Body of pancreas (tissue), 4 donors: ENCODE data around the gene C3orf20. TPM values are rescaled to one million over a fixed set of nuclear protein-coding genes. Genes with fewer than 3 reads are reported as not detected.

Experiments used
- ATAC-seq: fragments of 150-250 bp; one replicate; pipeline ENCODE4 v1.9.1; 2016
- DNase-seq, 4 donors: peaks; one replicate each; pipeline ENCODE4 v3.0.0-alpha.2; 2019
- H3K27ac ChIP-seq, 4 donors: fragments of 200-600 bp; sonication (generic); 1 replicate in 3 of 4; 2 replicates in 1 of 4; pipeline versions ENCODE4 v1.5.1 to v1.6.1; 2016 to 2019; ENCODE audit warnings: mild to moderate bottlenecking in 1 of 4, mixed read lengths in 1 of 4, moderate library complexity in 1 of 4
- H3K27me3 ChIP-seq, 2 donors: fragments of 200-600 bp; sonication (generic); one replicate each; pipeline ENCODE4 v1.6.0; 2016; ENCODE audit warnings: mild to moderate bottlenecking in 1 of 2
- H3K36me3 ChIP-seq, 2 donors: fragments of 200-600 bp; sonication (generic); replicated peaks in 1 of 2; 2 replicates each; pipeline ENCODE4 v1.5.1; 2016; ENCODE audit warnings: low read depth in 2 of 2; ENCODE audit not compliant: insufficient read depth in 1 of 2
- H3K4me1 ChIP-seq: fragments of 200-600 bp; sonication (generic); one replicate; pipeline ENCODE4 v1.6.0; 2016
- H3K4me3 ChIP-seq, 2 donors: fragments of 200-600 bp; sonication (generic); 1 replicate in 1 of 2; 2 replicates in 1 of 2; pipeline ENCODE4 v1.5.1; 2016 to 2019
- H3K9me3 ChIP-seq, 3 donors: fragments of 200-600 bp; sonication (generic); 1 replicate in 2 of 3; 2 replicates in 1 of 3; pipeline ENCODE4 v1.5.1; 2016
- POLR2A ChIP-seq, 3 donors: fragments of 450-650 bp; IDR thresholded peaks; one replicate each; pipeline ENCODE4 v1.6.1; 2016; ENCODE audit warnings: antibody characterized with exemption in 3 of 3, mild to moderate bottlenecking in 2 of 3
- WGBS, 2 donors: methylation state at CpG; one replicate each; pipeline ENCODE4 v1.1.5; 2017; 5-methylcytosine and 5-hydroxymethylcytosine counted together
- intact Hi-C: fragments of 100-400 bp; cut with DNase I; formaldehyde crosslinking; loops from one replicate; pipeline ENCODE4 v1.15.1; 2023
- total RNA-seq, 2 donors: library from RNA; depleted of rRNA; stranded (reverse); fragments of >200 nt; gene quantifications; one replicate each; pipeline ENCODE4 v1.1.0, GENCODE V29; 2016
- TF ChIP-seq, protein P1 (sequence below), 7 experiments: fragments of 450-650 bp in 4 of 7; fragments of 200-600 bp in 3 of 7; sonication (generic) in 3 of 7; IDR thresholded peaks; one replicate each; pipeline ENCODE4 v1.5.1; 2016 to 2019; ENCODE audit warnings: antibody characterized with exemption in 7 of 7

C3orf20 gene
- total RNA-seq, 2 donors from 2014 or later = not detected

DNA sequence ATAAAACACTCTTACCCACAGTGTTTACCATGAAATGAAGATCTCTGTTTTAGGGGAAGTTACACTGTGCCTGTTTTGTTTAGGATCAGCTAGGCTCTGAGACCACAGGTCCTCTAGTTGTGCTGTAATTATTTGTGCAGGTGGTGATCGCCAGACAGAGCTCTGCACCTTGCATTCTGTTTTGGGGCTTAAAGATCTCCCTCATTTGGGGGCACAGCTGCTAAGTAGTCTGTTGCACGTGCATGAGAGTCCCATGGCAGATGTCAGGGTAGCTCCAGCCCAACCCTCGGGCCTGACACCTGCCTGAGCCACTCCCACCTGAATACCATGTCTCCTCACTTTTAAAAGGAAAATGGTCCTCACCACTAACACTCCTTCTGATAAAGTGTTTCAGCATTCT lies 12.4 kb downstream of the C3orf20 start:
- no peaks in the 10 kb centered on the region for H3K9me3 ChIP-seq
- H3K27me3 ChIP-seq = no peaks in the 10 kb centered on the region
- no peak overlapping the region for H3K4me3 ChIP-seq
- ATAC-seq (no peak), DNase-seq (no peak)
- no peaks in the 10 kb centered on the region for H3K36me3 ChIP-seq
- H3K4me1 ChIP-seq = no peaks in the 10 kb centered on the region
- H3K27ac ChIP-seq = no peak overlapping the region
- TF ChIP-seq POLR2A (IDR thresholded peaks at IDR 0.05) = no peak
- TF ChIP-seq, protein P1, sequence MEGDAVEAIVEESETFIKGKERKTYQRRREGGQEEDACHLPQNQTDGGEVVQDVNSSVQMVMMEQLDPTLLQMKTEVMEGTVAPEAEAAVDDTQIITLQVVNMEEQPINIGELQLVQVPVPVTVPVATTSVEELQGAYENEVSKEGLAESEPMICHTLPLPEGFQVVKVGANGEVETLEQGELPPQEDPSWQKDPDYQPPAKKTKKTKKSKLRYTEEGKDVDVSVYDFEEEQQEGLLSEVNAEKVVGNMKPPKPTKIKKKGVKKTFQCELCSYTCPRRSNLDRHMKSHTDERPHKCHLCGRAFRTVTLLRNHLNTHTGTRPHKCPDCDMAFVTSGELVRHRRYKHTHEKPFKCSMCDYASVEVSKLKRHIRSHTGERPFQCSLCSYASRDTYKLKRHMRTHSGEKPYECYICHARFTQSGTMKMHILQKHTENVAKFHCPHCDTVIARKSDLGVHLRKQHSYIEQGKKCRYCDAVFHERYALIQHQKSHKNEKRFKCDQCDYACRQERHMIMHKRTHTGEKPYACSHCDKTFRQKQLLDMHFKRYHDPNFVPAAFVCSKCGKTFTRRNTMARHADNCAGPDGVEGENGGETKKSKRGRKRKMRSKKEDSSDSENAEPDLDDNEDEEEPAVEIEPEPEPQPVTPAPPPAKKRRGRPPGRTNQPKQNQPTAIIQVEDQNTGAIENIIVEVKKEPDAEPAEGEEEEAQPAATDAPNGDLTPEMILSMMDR (IDR thresholded peaks at IDR 0.05) = no peak
- 66 to 79% methylated on average over 3 of the region's 3 CpGs for WGBS, 2 donors
- intact Hi-C loops = no loop called here

DNA sequence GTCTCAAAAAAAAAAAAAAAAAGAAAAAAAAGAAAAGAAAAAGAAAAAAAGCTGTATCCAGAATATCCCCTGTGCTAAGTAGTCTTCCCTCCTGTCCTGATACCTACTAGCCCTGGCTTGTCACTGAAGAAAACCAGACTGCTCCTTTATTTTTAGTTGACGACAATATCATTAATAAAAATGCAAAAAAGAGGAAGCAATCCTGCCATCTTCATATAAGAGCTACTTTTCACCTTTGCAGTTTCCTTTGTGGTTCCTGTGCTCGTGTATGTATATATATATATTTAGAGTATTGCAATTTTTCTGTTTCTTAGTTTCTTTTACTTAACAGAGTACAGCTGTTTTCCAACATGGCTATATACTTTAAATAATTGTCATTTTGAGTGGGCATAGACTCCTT lies 13.6 kb downstream of the C3orf20 start:
- no peak for TF ChIP-seq POLR2A (IDR thresholded peaks at IDR 0.05)
- TF ChIP-seq, protein P1 (IDR thresholded peaks at IDR 0.05) = no peak
- Histone ChIP-seq H3K36me3 (no peaks in the 10 kb centered on the region), H3K27me3 (no peaks in the 10 kb centered on the region), H3K4me1 (no peaks in the 10 kb centered on the region), H3K27ac (no peak overlapping the region), H3K4me3 (no peak overlapping the region), H3K9me3 (no peaks in the 10 kb centered on the region)
- 57 to 73% methylated on average over 2 of the region's 2 CpGs for WGBS, 2 donors
- intact Hi-C loops = no loop called here
- no peak for DNase-seq
- ATAC-seq = no peak

DNA sequence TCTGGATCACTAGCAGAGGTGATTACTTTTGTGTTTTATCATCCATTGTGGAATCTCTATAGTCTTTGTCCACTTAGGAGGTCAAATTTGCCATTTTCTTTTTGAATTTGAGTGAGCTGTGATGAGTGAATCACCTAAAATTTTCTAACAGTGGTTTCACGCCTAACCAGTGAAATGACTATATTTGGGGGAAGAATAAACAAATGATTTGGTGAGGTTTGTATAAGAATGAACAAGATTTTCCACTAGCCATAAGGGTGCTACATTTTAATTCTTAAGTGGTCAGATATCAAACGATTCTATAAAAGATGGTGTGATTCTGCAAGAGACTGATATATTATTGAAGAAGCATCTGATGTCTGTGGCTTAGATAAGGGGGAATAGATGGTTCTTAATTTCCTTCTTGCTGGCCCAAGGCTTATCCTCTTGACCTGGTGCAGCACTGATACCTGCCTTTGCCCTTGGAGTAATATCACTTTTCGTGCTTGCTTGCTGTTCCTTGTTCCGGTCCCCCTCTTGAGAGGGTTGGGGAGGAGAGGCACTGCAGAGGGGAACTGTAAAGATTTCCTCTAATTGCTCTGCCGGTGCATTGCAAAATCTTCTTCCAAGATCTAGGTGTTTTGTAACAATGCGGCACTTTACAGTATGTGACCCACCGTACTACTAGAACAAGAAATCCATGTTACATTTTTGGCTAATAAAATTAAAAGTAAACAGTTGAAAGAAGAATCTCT lies 14.5 kb downstream of the C3orf20 start:
- WGBS, 2 donors = 60 to 76% methylated on average over 7 of the region's 7 CpGs
- TF ChIP-seq POLR2A (IDR thresholded peaks at IDR 0.05) = no peak
- TF ChIP-seq, protein P1 (IDR thresholded peaks at IDR 0.05) = no peak
- Histone ChIP-seq H3K27me3 (no peaks in the 10 kb centered on the region), H3K36me3 (no peaks in the 10 kb centered on the region), H3K9me3 (no peaks in the 10 kb centered on the region), H3K4me1 (no peaks in the 10 kb centered on the region), H3K27ac (no peak overlapping the region), H3K4me3 (no peak overlapping the region)
- DNase-seq (no peak), ATAC-seq (no peak)
- intact Hi-C loops = no loop called here

DNA sequence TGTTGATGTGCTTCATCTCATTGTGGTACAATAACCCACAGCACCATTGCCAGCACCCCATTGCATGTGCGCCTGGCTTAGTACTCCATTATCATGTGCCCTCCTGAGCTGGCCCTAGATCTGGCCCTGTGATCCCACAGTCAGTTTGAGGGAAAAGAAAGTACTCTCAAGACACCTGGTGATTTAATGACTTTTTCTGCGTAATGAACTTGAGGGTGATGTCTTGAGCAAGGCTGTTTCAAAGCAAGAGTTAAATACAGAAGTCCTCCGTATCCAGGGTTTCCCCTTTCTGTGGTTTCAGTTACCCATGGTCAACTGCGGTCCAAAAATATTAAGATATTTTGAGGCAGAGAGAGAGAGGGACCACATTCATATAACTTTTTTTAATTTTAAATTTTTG lies 16.3 kb downstream of the C3orf20 start:
- Histone ChIP-seq H3K9me3 (no peaks in the 10 kb centered on the region), H3K27ac (no peak overlapping the region), H3K4me3 (no peak overlapping the region), H3K36me3 (no peaks in the 10 kb centered on the region), H3K4me1 (no peaks in the 10 kb centered on the region), H3K27me3 (no peaks in the 10 kb centered on the region)
- no peak for DNase-seq
- no peak for ATAC-seq
- no peak for TF ChIP-seq POLR2A (IDR thresholded peaks at IDR 0.05)
- TF ChIP-seq, protein P1 (IDR thresholded peaks at IDR 0.05) = no peak
- intact Hi-C loops = no loop called here
- 87 to 89% methylated on average over 4 of the region's 4 CpGs for WGBS, 2 donors

DNA sequence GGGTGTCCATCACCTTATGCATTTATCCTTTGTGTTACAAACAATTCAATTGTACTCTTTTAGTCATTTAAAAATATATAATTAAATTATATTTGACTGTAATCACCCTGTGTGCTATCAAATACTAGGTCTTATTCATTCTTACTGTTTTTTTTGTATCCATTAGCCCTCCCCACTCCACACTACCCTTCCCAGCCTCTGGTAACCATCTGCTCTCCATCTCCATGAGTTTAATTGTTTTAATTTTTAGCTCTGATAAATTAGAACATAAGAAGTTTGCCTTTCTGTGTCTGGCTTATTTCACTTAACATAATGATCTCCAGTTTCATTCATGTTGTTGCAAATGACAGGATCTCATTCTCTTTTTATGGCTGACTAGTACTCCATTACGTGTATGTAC lies 16.8 kb downstream of the C3orf20 start:
- ATAC-seq (no peak), DNase-seq (no peak)
- no peak for TF ChIP-seq POLR2A (IDR thresholded peaks at IDR 0.05)
- TF ChIP-seq, protein P1 (IDR thresholded peaks at IDR 0.05) = no peak
- Histone ChIP-seq H3K9me3 (no peaks in the 10 kb centered on the region), H3K36me3 (no peaks in the 10 kb centered on the region), H3K4me3 (no peak overlapping the region), H3K27me3 (no peaks in the 10 kb centered on the region), H3K4me1 (no peaks in the 10 kb centered on the region), H3K27ac (no peak overlapping the region)
- intact Hi-C loops = no loop called here
- WGBS, 2 donors = 74 to 79% methylated on average over 1 of the region's 1 CpG
